COLO668 (cell line): ENCODE measurements around the gene TPRX2.
"Not testable (repeated sequence)": the region's sequence is repeated elsewhere in the genome, so short reads cannot be mapped to it uniquely, and the experiment has no call there.

Experiments used
- DNase-seq: peaks from one replicate; lab custom pipeline; 2025; ENCODE audit not compliant: unreplicated experiment; lab: John Stamatoyannopoulos, UW

The TPRX2 gene

GRCh38 chr19:47860602-47861297 is 1.7 kb downstream of the TPRX2 start:
- no peak for DNase-seq

GRCh38 chr19:47861630-47862029 is 2.6 kb downstream of the TPRX2 start:
- DNase-seq: no peak

GRCh38 chr19:47863514-47863936 is 4.5 kb downstream of the TPRX2 start:
- peak; percentile 71 for DNase-seq

- no peak for DNase-seq
These were observed 6.1 kb downstream of the TPRX2 start for GRCh38 chr19:47865166-47865565.

- no peak for DNase-seq
These were observed 19.9 kb downstream of the TPRX2 start for GRCh38 chr19:47878906-47879305.

- DNase-seq: not testable (repeated sequence)
These were observed 20.4 kb downstream of the TPRX2 start for GRCh38 chr19:47879385-47879784.

GRCh38 chr19:47881757-47882156 is 22.7 kb downstream of the TPRX2 start:
- DNase-seq: no peak

GRCh38 chr19:47882890-47883289 is 23.9 kb downstream of the TPRX2 start:
- no peak for DNase-seq

GRCh38 chr19:47885067-47885463 is 26.0 kb downstream of the TPRX2 start:
- DNase-seq: no peak

GRCh38 chr19:47886010-47886559 is 27.1 kb downstream of the TPRX2 start, which contains the start of gene SULT2A1:
Gene SULT2A1, minus strand, starts transcription at chr19:47886315. Its CDS starts 58 bp downstream, at chr19:47886257.
- no peak for DNase-seq

GRCh38 chr19:47890865-47891621 is 32.0 kb downstream of the TPRX2 start:
- no peak for DNase-seq

GRCh38 chr19:47891622-47891922 is 32.5 kb downstream of the TPRX2 start:
- DNase-seq: no peak

GRCh38 chr19:47891923-47892666 is 33.1 kb downstream of the TPRX2 start:
- DNase-seq: no peak

GRCh38 chr19:47895165-47895782 is 36.2 kb downstream of the TPRX2 start:
- DNase-seq: no peak

GRCh38 chr19:47896019-47896418 is 37.0 kb downstream of the TPRX2 start:
- no peak for DNase-seq

GRCh38 chr19:47896773-47897172 is 37.7 kb downstream of the TPRX2 start:
- no peak for DNase-seq

GRCh38 chr19:47897861-47898260 is 38.8 kb downstream of the TPRX2 start:
- no peak for DNase-seq

- DNase-seq: no peak
These were observed 40.3 kb downstream of the TPRX2 start for GRCh38 chr19:47899335-47899734.

GRCh38 chr19:47901370-47901769 is 42.3 kb downstream of the TPRX2 start:
- DNase-seq: no peak

GRCh38 chr19:47909350-47909749 is 50.3 kb downstream of the TPRX2 start:
- not testable (repeated sequence) for DNase-seq

- DNase-seq: not testable (repeated sequence)
These were observed 51.2 kb downstream of the TPRX2 start for GRCh38 chr19:47910191-47910590.
